Uterus (tissue), 2 donors: ENCODE results near the gene MOV10L1.

ENCODE experiments used
- POLR2A ChIP-seq, 2 donors: fragments of 450-650 bp; IDR thresholded peaks; one replicate each; pipeline ENCODE4 v1.6.1; 2016; ENCODE audit warnings: antibody characterized with exemption in 2 of 2, mild to moderate bottlenecking in 1 of 2, moderate library complexity in 1 of 2
- TF ChIP-seq, protein P1 (sequence below), 4 experiments: fragments of 200-600 bp in 2 of 4; fragments of 450-650 bp in 2 of 4; sonication (generic) in 2 of 4; IDR thresholded peaks; one replicate each; pipeline ENCODE4 v1.5.1; 2016 to 2019; ENCODE audit warnings: antibody characterized with exemption in 4 of 4, mild to moderate bottlenecking in 2 of 4, moderate library complexity in 1 of 4

GRCh38 chr22:50046481-50047245, 43.1 kb upstream of the MOV10L1 start:
- TF ChIP-seq, protein P1, sequence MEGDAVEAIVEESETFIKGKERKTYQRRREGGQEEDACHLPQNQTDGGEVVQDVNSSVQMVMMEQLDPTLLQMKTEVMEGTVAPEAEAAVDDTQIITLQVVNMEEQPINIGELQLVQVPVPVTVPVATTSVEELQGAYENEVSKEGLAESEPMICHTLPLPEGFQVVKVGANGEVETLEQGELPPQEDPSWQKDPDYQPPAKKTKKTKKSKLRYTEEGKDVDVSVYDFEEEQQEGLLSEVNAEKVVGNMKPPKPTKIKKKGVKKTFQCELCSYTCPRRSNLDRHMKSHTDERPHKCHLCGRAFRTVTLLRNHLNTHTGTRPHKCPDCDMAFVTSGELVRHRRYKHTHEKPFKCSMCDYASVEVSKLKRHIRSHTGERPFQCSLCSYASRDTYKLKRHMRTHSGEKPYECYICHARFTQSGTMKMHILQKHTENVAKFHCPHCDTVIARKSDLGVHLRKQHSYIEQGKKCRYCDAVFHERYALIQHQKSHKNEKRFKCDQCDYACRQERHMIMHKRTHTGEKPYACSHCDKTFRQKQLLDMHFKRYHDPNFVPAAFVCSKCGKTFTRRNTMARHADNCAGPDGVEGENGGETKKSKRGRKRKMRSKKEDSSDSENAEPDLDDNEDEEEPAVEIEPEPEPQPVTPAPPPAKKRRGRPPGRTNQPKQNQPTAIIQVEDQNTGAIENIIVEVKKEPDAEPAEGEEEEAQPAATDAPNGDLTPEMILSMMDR (IDR thresholded peaks at IDR 0.05): no peak
- TF ChIP-seq POLR2A (IDR thresholded peaks at IDR 0.05): no peak
